Subcutaneous adipose tissue (tissue), 4 donors: ENCODE results near the gene EXOC6B. TPM values are rescaled to one million over a fixed set of nuclear protein-coding genes. Genes with fewer than 3 reads are reported as not detected.

Experiments used
- CTCF ChIP-seq: fragments of 450-650 bp; IDR thresholded peaks from one replicate; pipeline ENCODE4 v1.5.1; 2016; ENCODE audit warnings: low read depth, mild to moderate bottlenecking, control low read depth, antibody characterized with exemption, moderate library complexity
- total RNA-seq, 4 donors: library from RNA; depleted of rRNA; stranded (reverse); fragments of >200 nt; gene quantifications; one replicate each; pipeline ENCODE4 v1.1.0, GENCODE V29; 2016

EXOC6B gene
- total RNA-seq, 4 donors from 2014 or later, result 33.9 to 40.5 (median 38.9) TPM

GRCh38 chr2:72562451-72563153 lies 263.2 kb downstream of the EXOC6B start:
- TF ChIP-seq CTCF, result no peak

GRCh38 chr2:72561621-72562318 lies 264.1 kb downstream of the EXOC6B start:
- no peak for TF ChIP-seq CTCF

GRCh38 chr2:72555943-72556342 lies 269.9 kb downstream of the EXOC6B start:
- TF ChIP-seq CTCF, result no peak

DNA sequence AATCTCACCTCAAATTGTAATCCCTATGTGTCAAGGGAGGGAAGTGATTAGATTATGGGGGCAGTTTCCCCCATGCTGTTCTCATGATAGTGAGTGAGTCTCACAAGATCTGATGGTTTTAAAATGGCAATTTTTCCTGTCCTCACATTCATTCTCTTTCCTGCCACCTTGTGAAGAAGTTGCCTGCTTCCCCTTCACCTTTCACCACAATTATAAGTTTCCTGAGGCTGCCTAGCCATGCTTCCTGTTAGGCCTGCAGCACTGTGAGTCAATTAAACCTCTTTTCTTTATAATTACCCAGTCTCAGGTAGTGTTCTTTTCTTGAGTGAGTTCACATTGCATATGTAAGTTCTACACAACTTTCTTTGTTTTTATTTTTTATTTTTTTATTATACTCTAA lies 271.5 kb downstream of the EXOC6B start:
- TF ChIP-seq CTCF, result no peak

DNA sequence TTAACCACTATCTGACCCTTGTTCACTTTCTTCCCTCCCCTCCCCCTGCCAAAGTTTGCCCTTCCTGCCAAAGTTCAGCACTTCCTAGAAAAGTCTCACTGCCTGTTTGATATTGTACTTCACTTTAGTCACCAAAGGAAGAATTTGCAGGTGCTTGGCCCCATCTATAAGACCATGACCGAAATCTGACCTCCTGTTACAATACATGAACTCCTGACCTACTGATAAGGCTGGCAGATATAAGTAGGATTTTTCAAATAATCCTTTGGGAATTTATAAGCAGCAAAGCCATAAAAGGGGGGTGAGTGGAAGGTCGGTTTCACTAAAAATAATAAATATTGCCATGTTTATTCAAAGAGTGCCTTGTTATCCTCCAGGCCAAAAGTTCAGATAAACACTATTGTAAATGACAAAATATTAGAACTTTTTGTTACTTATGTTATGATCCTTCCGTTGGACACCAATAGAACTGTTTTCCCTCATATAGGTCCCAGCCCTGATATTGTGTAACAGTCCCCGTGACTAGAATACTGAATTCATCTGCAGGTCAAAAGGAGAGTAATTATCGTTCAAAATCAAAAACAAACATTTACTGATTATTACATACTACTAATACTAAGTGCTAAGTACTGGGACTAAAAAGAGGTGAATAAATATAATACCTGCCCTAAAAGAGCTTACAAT lies 277.6 kb downstream of the EXOC6B start:
- TF ChIP-seq CTCF, result no peak

GRCh38 chr2:72545790-72546189 lies 280.0 kb downstream of the EXOC6B start:
- TF ChIP-seq CTCF, result no peak

DNA sequence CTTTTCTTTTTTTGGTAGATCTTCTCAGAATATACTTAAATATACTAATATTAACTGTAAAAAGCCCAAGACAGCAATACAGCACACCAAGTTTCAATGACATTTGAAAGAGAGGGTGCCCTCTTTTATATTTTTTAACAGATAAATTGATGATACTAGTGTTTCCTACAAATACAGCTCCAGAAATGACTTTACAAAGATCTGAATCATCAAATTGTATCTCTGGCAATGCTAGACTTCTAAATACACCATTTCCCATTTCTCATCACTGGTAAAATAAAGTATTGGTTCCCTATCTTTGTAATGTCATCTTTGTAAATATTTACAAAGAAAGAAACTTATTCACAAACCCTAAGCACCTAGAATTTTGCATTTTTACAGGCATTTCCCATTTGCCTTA lies 281.3 kb downstream of the EXOC6B start:
- TF ChIP-seq CTCF, result no peak
